ENCODE results near the gene GOLGA7B.

The GOLGA7B gene

DNA sequence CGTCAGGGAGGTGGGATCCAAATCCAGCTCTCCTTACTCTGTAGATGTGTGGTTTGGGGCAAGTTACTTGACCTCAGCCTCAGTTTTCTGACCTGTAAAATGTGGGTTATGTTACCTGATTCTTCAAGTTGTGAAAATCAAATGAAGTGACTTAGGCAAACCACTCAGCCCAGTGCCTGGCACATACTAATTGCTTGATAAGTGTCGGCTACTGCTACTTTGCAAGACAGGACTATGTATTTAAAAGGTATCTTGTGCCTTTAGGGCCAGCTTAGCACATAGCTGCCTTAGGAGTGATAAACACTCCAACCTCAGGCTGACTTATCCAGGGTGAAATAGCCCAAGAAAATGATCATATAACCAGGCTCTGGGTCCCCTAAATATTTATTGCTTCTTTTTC lies 42.9 kb downstream of the GOLGA7B start:
- Mint-ChIP-seq H3K36me3 (peaks cover 8% of the 10 kb centered on the region), H3K9me3 (no peaks in the 10 kb centered on the region), H3K4me1 (peaks cover 30% of the 10 kb centered on the region), H3K4me3 (no peak overlapping the region), H3K27ac (no peak overlapping the region)
- ATAC-seq (no peak), DNase-seq (ENCODE audit: low spot score in 2 of 2) (no peak)

DNA sequence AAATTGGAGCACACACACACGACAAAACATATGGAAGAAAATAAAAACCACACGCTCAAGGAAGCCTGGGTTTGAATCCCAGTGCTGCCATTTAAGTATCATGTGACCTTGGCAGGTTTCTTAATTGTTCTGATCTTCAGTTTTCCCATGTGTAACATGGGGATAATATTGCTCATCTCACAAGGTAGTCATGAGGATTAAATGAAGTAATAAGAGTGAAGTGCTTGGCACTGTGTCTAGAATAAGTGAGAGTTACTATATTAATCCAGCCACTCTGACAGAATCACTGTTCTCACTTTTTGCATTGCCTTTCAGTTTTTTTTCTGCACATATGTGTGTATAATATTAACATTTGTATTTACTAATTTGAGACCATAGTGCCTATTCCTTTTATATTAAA lies 43.3 kb downstream of the GOLGA7B start:
- Mint-ChIP-seq H3K27ac (no peak overlapping the region), H3K4me3 (no peak overlapping the region), H3K36me3 (peaks cover 8% of the 10 kb centered on the region), H3K4me1 (peaks cover 26% of the 10 kb centered on the region), H3K9me3 (no peaks in the 10 kb centered on the region)
- no peak for DNase-seq (ENCODE audit: low spot score in 2 of 2)
- ATAC-seq = no peak

DNA sequence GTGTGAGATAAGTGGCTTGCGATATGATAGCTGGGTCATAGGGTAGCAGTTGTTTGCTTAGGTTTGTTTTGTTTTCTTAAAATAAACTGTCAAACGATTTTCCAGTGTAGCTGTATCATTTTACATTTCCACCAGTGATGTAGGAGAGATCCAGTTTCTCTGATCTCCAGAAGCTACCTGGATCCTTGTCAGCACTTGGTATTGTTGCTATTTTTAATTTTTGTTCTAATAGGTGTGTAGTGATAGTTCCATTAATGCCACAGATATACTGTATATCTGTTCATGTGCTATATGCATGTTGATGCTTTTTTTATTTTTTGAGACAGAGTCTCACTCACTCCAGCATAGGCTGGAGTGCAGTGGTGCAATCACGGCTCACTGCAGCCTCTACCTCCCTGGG lies 44.4 kb downstream of the GOLGA7B start:
- Mint-ChIP-seq H3K4me1 (peaks cover 15% of the 10 kb centered on the region), H3K36me3 (peaks cover 4% of the 10 kb centered on the region)
- ATAC-seq = no peak

DNA sequence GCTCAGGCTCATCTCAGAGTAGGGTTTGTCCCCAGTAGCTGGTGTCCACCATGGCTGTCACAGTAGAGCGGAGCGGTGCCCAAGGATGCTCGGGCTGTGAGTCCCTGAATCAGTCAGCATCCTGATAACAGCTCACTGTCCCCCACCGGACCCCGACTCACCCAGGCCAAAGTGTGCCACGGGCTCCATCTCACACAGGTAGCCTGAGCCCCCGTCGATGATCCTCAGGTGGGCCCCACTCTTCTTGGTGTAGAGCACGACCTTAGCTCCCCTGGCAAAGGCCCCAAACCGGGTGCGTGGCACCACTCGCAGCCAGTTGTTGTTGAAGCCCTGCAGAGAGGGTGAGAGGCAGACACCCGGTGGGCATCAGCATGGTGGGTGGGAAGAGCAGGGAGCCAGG lies 45.4 kb downstream of the GOLGA7B start:
- no peak overlapping the region for H3K4me3 Mint-ChIP-seq
- H3K9me3 Mint-ChIP-seq = no peaks in the 10 kb centered on the region
- no peaks in the 10 kb centered on the region for H3K36me3 Mint-ChIP-seq
- DNase-seq (ENCODE audit: low spot score in 2 of 2) (no peak), ATAC-seq (no peak)
- no peak overlapping the region for H3K27ac Mint-ChIP-seq
- H3K4me1 Mint-ChIP-seq = peaks cover 5% of the 10 kb centered on the region

More for the DNA sequence above, 44.4 kb downstream of the GOLGA7B start:
- no peak overlapping the region for H3K27ac Mint-ChIP-seq
- no peak for DNase-seq (ENCODE audit: low spot score in 2 of 2)
- H3K4me3 Mint-ChIP-seq = no peak overlapping the region
- H3K9me3 Mint-ChIP-seq = no peaks in the 10 kb centered on the region

DNA sequence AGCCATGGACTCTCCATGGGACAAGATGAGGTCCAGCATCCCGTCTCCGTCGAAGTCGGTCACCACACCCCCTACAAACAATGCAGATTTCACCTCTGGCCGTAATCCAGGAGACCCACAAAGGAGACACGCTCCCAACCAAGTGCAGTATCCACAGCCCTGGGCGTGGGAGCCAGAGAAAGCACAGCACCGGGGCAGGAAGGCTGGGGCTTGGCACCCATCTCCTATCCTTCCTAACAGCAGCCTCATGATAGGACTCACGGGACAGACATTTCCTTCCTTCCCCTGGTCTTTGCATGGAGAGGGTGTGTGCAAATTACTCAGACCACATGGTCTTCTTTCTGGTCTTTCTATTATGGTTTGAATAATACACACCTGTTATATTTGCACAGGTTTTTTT lies 46.3 kb downstream of the GOLGA7B start:
- no peak for ATAC-seq
- H3K9me3 Mint-ChIP-seq = no peaks in the 10 kb centered on the region
- H3K4me1 Mint-ChIP-seq = no peaks in the 10 kb centered on the region
- H3K4me3 Mint-ChIP-seq = no peak overlapping the region
- no peak overlapping the region for H3K27ac Mint-ChIP-seq
- H3K36me3 Mint-ChIP-seq = no peaks in the 10 kb centered on the region
- DNase-seq (ENCODE audit: low spot score in 2 of 2) = no peak

DNA sequence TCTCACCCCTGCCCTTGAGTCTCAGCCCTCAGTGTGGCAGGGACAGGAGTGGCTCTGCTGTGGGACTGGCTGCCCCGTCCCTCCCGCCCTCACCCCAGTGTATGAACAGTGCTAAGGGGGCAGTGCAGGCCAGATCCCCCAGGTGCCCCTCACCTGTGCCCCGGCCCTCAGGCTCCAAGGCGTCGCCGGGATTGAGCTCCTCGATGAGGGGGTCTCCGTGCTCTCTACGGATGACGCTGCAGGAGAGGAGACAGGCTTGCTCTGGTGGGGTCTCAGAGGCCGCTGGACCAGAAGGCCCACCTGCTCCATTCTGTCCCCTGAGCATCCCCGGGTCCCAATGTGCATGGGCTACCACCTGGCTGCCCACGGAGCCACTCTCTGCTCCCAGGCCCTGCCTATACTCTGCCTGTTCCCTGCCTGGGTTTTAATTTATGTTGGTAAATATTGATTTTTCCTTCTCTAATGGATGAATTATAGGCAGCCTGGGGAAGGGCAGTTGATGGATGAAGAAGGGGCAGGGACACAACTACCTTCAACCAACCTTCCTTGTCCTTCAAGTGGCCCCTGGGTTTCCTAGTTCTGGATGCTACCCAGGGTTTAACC lies 47.2 kb downstream of the GOLGA7B start:
- Mint-ChIP-seq H3K27ac (no peak overlapping the region), H3K4me1 (no peaks in the 10 kb centered on the region), H3K4me3 (no peak overlapping the region), H3K36me3 (no peaks in the 10 kb centered on the region), H3K9me3 (no peaks in the 10 kb centered on the region)
- ATAC-seq (no peak), DNase-seq (ENCODE audit: low spot score in 2 of 2) (no peak)

DNA sequence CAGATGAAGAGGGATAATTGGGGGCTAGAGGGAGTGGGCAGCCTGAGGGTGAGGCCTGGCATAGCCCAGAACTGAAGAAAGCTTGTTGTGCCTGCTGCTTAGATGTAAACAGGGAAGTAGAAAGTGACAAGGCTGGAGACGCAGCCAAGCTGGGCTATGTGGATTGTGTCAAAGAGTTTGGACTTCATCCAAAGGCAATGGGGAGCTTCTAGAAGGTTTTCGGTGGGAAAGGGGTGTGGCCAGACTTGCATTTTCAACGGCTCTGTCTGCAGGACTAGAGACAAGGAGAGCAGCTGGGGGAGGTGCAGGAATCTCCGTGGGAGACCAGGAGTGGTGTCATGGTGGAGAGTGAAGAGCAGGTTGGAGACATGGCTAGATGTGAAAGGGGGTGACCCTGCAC lies 48.8 kb downstream of the GOLGA7B start:
- Mint-ChIP-seq H3K9me3 (no peaks in the 10 kb centered on the region), H3K4me3 (no peak overlapping the region), H3K27ac (no peak overlapping the region), H3K36me3 (no peaks in the 10 kb centered on the region), H3K4me1 (no peaks in the 10 kb centered on the region)
- ATAC-seq (no peak), DNase-seq (ENCODE audit: low spot score in 2 of 2) (no peak)

DNA sequence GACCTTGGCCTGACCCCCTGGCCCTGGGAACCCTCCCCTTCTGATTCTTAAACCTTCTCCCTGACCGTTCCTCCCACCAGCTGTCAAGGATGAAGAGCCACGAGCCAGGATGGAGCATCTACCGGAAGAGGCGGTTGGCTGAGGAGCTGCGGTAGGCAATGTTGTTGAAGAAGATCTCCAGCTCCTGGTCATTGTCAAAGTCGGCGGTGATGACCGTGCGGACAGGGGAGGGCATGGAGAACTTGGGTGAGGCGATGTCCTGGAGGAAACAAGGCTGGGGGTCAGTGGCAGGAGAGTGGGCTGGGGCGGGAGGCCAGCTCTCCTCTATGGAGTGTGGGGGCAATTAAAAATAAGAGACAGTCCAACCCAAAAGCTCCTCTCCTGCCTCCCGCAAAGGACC lies 51.7 kb downstream of the GOLGA7B start:
- H3K9me3 Mint-ChIP-seq = no peaks in the 10 kb centered on the region
- H3K36me3 Mint-ChIP-seq = no peaks in the 10 kb centered on the region
- peaks cover 7% of the 10 kb centered on the region for H3K4me1 Mint-ChIP-seq
- ATAC-seq (no peak), DNase-seq (ENCODE audit: low spot score in 2 of 2) (no peak)
- peak overlapping the region; percentile 17 for H3K27ac Mint-ChIP-seq
- no peak overlapping the region for H3K4me3 Mint-ChIP-seq

DNA sequence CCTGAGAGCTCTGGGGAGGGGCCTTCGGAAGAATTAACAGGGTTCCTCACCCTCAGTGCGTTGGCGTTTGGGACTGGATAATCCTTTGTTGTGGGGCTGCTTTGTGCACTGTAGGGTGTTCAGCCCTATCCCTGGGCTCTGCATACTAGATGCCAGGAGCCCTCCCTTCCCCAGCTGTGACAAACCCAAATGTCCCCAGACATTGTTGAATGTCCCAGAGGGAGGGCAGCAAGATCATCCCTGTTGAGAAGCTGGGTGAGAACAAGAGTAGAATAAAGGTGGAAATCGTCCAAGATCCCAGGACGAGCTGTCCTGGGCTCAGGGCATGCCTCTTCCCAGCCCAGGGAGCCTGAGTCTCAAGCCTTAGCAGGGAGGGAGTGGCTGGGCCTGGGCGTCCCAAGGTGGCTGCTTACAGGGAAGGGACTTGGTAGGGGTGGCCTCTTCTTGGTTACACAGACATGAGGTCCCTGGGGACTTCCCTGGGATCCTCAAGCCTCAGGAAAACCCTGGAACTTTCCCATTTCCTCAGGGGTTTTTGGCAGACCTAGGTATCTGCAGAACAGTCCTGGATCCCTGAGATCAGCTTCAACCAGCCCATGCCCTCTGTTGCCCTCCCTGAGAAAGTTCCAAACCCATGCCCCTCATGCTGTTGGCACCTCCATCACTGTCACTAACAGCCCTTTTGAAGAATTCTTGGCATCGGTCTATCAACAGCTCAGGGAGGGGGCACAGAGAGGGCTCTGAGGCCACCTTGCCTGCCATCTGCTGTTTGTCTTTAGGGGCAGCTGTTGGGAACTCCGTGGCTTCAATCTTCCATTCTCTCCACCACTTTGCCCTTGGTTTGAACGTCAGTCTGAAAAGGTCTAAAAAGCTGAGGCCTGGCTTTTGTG lies 53.7 kb downstream of the GOLGA7B start:
- H3K4me3 Mint-ChIP-seq = no peak overlapping the region
- H3K4me1 Mint-ChIP-seq = peaks cover 7% of the 10 kb centered on the region
- H3K9me3 Mint-ChIP-seq = no peaks in the 10 kb centered on the region
- no peaks in the 10 kb centered on the region for H3K36me3 Mint-ChIP-seq
- no peak overlapping the region for H3K27ac Mint-ChIP-seq
- DNase-seq (ENCODE audit: low spot score in 2 of 2) (no peak), ATAC-seq (no peak)

DNA sequence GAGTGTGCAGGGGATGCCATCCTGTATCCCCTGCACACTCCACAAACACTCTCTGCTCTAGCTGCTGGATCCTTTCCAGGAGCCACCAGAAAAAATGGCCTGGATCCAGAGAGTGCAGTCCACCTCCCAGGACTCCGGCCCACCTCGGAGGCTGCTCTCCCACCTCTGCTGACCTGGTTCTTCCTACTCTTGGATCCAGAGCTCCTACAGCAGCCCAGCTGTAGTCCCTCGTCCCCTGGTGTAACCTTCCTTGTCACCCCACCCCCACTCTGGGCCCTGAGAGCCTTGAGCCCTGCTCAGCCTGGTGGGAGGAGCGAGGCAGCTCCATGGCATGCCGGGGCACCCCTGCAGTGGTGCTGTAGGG lies 54.4 kb downstream of the GOLGA7B start:
- H3K27ac Mint-ChIP-seq = no peak overlapping the region

DNA sequence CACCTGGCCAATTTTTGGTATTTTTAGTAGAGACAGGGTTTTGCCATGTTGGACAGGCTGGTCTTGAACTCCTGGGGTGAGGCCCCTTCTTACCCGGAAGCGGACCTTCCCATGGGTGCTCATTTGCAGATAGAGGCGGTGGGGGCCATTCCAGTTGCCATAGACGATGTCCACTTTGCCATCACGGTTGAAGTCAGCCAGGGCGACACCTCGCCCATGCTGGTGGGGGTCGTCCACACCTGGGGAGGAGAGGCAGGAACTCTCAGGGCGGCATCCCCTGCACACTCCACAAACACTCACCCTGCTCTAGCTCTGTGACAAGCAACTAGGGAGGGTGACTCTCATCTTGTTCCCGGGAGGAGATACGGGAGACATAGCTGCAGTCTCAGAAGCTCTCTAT lies 54.9 kb downstream of the GOLGA7B start:
- no peaks in the 10 kb centered on the region for H3K9me3 Mint-ChIP-seq
- no peaks in the 10 kb centered on the region for H3K36me3 Mint-ChIP-seq
- H3K27ac Mint-ChIP-seq = no peak overlapping the region
- ATAC-seq (no peak), DNase-seq (ENCODE audit: low spot score in 2 of 2) (no peak)
- no peak overlapping the region for H3K4me3 Mint-ChIP-seq
- H3K4me1 Mint-ChIP-seq = peaks cover 7% of the 10 kb centered on the region

More for the DNA sequence above, 54.4 kb downstream of the GOLGA7B start:
- no peak for DNase-seq (ENCODE audit: low spot score in 2 of 2)
- Mint-ChIP-seq H3K4me1 (peaks cover 7% of the 10 kb centered on the region), H3K9me3 (no peaks in the 10 kb centered on the region), H3K4me3 (no peak overlapping the region), H3K36me3 (no peaks in the 10 kb centered on the region)
- no peak for ATAC-seq

DNA sequence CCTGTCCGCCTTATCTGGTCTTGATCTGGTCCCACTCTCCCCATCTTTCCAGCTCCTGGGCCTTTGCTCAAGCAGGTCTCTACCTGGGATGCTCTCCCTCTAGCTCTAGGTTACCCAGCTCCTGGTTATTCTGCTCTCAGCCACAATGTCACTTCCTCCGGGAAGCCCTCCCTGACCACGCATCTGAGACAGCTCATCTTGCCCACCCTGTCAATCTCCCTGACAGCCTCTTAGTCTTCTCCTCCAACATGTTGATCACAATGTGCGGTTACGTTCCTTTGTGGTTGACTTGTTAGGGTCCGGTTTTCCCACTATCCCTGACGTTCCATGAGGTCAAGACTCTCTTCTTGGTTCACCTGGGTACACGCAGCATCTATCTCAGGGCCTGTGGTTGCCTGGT lies 55.6 kb downstream of the GOLGA7B start:
- no peak for ATAC-seq
- Mint-ChIP-seq H3K27ac (peak overlapping the region; percentile 18), H3K4me3 (no peak overlapping the region), H3K36me3 (no peaks in the 10 kb centered on the region), H3K4me1 (peaks cover 7% of the 10 kb centered on the region), H3K9me3 (no peaks in the 10 kb centered on the region)
- DNase-seq (ENCODE audit: low spot score in 2 of 2) = no peak

DNA sequence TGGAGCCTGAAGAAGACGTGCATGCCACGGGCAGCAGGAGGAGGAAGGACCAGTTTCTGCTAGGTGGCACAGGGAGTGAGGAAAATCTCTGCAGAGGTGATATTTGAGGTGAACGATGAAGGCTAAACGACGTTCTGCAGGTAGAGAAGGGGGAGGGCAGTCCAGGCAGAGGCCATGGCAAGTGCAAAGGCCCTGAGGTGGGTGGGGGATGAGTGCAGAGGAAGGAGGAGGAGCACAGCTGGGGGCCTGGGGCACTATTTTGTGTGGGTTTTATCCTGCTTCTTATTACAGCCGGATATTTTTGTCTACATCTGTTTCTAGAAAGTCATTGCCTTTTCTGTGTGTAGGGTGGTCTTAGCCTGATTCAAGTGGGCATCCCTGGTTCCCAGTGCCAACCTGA lies 57.6 kb downstream of the GOLGA7B start:
- no peak for ATAC-seq
- Mint-ChIP-seq H3K27ac (peak overlapping the region; percentile 49), H3K36me3 (no peaks in the 10 kb centered on the region)

DNA sequence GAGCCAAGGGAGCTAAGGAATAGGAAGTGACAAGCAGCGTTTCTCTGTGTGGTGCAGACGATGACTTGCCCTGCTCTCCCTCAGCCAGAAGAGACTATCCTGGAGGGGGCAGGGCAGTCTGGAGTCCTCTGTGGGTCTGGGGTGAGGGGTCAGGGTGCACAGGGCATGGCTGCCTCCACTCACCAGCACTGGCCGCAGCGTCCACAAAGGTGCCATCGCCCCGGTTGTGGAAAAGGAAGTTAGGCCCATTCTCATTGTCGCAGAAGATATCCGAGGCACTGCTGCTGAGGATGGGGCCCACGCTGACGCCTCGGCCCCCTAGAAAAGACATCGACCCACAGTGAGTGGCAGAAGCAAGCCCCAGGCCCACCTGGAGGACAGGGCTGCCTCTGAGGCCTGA lies 58.2 kb downstream of the GOLGA7B start:
- ATAC-seq (no peak), DNase-seq (ENCODE audit: low spot score in 2 of 2) (no peak)
- no peak overlapping the region for H3K4me3 Mint-ChIP-seq
- no peaks in the 10 kb centered on the region for H3K9me3 Mint-ChIP-seq
- peaks cover 7% of the 10 kb centered on the region for H3K4me1 Mint-ChIP-seq
- no peaks in the 10 kb centered on the region for H3K36me3 Mint-ChIP-seq
- H3K27ac Mint-ChIP-seq = peak overlapping the region; percentile 49

More for the DNA sequence above, 57.6 kb downstream of the GOLGA7B start:
- no peak overlapping the region for H3K4me3 Mint-ChIP-seq
- peaks cover 7% of the 10 kb centered on the region for H3K4me1 Mint-ChIP-seq
- no peak for DNase-seq (ENCODE audit: low spot score in 2 of 2)
- no peaks in the 10 kb centered on the region for H3K9me3 Mint-ChIP-seq

DNA sequence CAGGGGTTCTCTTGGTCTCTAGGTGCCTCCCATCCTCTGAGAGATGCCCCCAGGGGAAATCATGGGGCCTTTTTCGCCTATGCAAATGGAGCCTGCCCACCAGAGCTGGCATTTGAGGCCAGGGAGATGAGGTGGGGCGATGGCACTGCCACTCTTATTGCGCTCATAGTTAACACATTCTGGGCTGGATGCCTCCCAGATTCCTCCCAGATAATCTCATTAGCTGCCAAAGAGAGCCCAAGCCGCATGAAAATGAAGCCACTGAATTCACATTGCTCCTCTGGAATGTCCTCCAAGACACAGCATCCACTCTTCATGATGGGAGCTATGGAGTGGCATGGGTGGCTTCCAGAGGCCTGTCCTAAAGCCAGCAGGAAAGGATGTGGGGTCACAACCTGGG lies 61.0 kb downstream of the GOLGA7B start:
- no peaks in the 10 kb centered on the region for H3K36me3 Mint-ChIP-seq
- no peaks in the 10 kb centered on the region for H3K9me3 Mint-ChIP-seq
- H3K27ac Mint-ChIP-seq = no peak overlapping the region
- H3K4me1 Mint-ChIP-seq = peaks cover 11% of the 10 kb centered on the region
- DNase-seq (ENCODE audit: low spot score in 2 of 2) (no peak), ATAC-seq (no peak)
- no peak overlapping the region for H3K4me3 Mint-ChIP-seq

DNA sequence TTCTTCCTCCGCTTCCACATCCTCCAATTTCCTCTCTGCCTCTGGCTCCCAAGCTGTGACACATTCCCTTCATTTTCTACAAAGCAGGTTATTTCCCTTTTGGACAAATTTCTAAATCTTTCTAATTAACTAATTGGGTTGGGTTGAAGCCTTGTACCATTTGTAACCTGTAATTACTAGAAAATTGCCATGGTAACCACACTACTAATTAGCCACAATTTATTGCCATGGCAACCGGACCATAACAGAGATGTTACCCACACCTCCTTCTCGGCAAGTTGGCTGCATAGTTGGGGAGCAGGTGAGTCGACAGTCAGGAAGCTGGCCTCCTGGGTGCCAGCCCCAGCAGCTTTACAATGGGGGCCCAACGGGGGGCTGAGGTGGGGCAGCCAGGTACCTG lies 61.6 kb downstream of the GOLGA7B start:
- Mint-ChIP-seq H3K36me3 (no peaks in the 10 kb centered on the region), H3K9me3 (no peaks in the 10 kb centered on the region), H3K4me3 (no peak overlapping the region), H3K4me1 (peaks cover 11% of the 10 kb centered on the region), H3K27ac (no peak overlapping the region)
- DNase-seq (ENCODE audit: low spot score in 2 of 2) = no peak
- ATAC-seq = no peak
